Lung (tissue), 16 donors: Measurements from ENCODE around the gene LSM2. TPM values are rescaled to one million over a fixed set of nuclear protein-coding genes. Genes with fewer than 3 reads are reported as not detected.
A peak's percentile ranks its signal among the peaks of the same experiment; 100 is the strongest.
"Not testable (repeated sequence)": the region's sequence is repeated elsewhere in the genome, so short reads cannot be mapped to it uniquely, and the experiment has no call there.

Experiments used
- ATAC-seq: fragments of 200-7000 bp; cut with Tn5 transposase; one replicate; pipeline ENCODE4 v1.9.1; 2020; ENCODE audit warnings: moderate number of reproducible peaks; ENCODE audit not compliant: insufficient read depth, low FRiP score
- DNase-seq, 3 donors: peaks; one replicate each; pipeline ENCODE4 v3.0.0-alpha.2; 2013 to 2017
- H3K27ac ChIP-seq, 2 donors: one replicate each; pipeline ENCODE4 v1.5.1; 2013; ENCODE audit warnings: mild to moderate bottlenecking in 2 of 2, moderate library complexity in 2 of 2, control low read depth in 1 of 2, inconsistent platforms in 1 of 2, low read depth in 1 of 2, low read length in 1 of 2
- H3K27me3 ChIP-seq, 3 donors: one replicate each; pipeline ENCODE4 v1.5.1; 2013; ENCODE audit warnings: low read length in 2 of 3; ENCODE audit not compliant: control insufficient read depth in 3 of 3, insufficient read depth in 3 of 3
- H3K36me3 ChIP-seq, 4 donors: one replicate each; pipeline ENCODE4 v1.5.1; 2013; ENCODE audit warnings: low read length in 4 of 4, mild to moderate bottlenecking in 1 of 4, moderate library complexity in 1 of 4; ENCODE audit not compliant: control insufficient read depth in 4 of 4, insufficient read depth in 4 of 4
- H3K4me1 ChIP-seq, 5 donors: one replicate each; pipeline ENCODE4 v1.5.1; 2013; ENCODE audit warnings: low read length in 5 of 5, mild to moderate bottlenecking in 2 of 5, moderate library complexity in 1 of 5; ENCODE audit not compliant: control insufficient read depth in 5 of 5, insufficient read depth in 5 of 5
- H3K4me3 ChIP-seq: one replicate; pipeline ENCODE4 v1.5.1; 2013; ENCODE audit warnings: mild to moderate bottlenecking, control low read depth, moderate library complexity
- H3K9ac ChIP-seq, 2 donors: one replicate each; pipeline ENCODE4 v1.5.1; 2013; ENCODE audit warnings: low read length in 2 of 2, control low read depth in 1 of 2; ENCODE audit not compliant: insufficient read depth in 1 of 2
- H3K9me3 ChIP-seq, 4 donors: one replicate each; pipeline ENCODE4 v1.5.1; 2013; ENCODE audit warnings: low read length in 3 of 4, mild to moderate bottlenecking in 1 of 4, moderate library complexity in 1 of 4; ENCODE audit not compliant: control insufficient read depth in 4 of 4, insufficient read depth in 3 of 4
- WGBS, 2 donors: extraction: QIAGEN DNeasy Blood & Tissue Kit; methylation state at CpG; one replicate each; pipeline ENCODE4 v1.1.7; 2013; 5-methylcytosine and 5-hydroxymethylcytosine counted together
- long read RNA-seq, 5 donors: transcript quantifications; one replicate each; lab custom pipeline, GENCODE V29; 2026
- polyA plus RNA-seq, 2 donors: library from polyadenylated mRNA; stranded (reverse); fragments of 200-250 nt; gene quantifications; one replicate each; pipeline ENCODE4 v1.2.1, GENCODE V29; 2013
- total RNA-seq, 2 donors: library from RNA; depleted of rRNA in 1 of 2; stranded (reverse); fragments of >200 nt in 1 of 2; gene quantifications; one replicate each; pipeline ENCODE4 v1.2.1, GENCODE V29; 2014 to 2021
- TF ChIP-seq, protein P1 (sequence below): IDR thresholded peaks from 2 replicates; pipeline ENCODE4 v1.5.1; 2012; ENCODE audit warnings: mild to moderate bottlenecking; ENCODE audit errors: control extremely low read depth, extremely low read depth
- donor health status: control.
- donor health status: control.
- donor health status: Bipolar disorder and iron deficiency.
- donor health status: healthy.
- donor health status: DM: yes; HTN: yes; CAD: no.

The LSM2 gene
- total RNA-seq (10 to 100 TPM; 22.0 to 39.4 TPM), polyA plus RNA-seq (10 to 100 TPM; 52.0 to 66.7 TPM)
- long read RNA-seq, donor 1, transcript LSM2-208 (5 exons, 876 nt), result major isoform, 49 of 51 reads
- long read RNA-seq, donor 1, partial matches to known transcripts, result 0 of 51 reads
- long read RNA-seq, donor 1, other reads (novel, unspliced or antisense), result 0 of 51 reads
- long read RNA-seq, donor 2, transcript LSM2-208 (5 exons, 876 nt), result major isoform, 22 of 33 reads
- long read RNA-seq, donor 2, partial matches to known transcripts, result 9 of 33 reads
- long read RNA-seq, donor 2, other reads (novel, unspliced or antisense), result 0 of 33 reads
- long read RNA-seq, donor 3, transcript LSM2-208 (5 exons, 876 nt), result major isoform, 22 of 30 reads
- long read RNA-seq, donor 3, partial matches to known transcripts, result 6 of 30 reads
- long read RNA-seq, donor 3, other reads (novel, unspliced or antisense), result 0 of 30 reads
- long read RNA-seq, donor 4, transcript LSM2-208 (5 exons, 876 nt), result major isoform, 39 of 59 reads
- long read RNA-seq, donor 4, partial matches to known transcripts, result 16 of 59 reads
- long read RNA-seq, donor 4, other reads (novel, unspliced or antisense), result 0 of 59 reads
- long read RNA-seq, donor 5, transcript LSM2-208 (5 exons, 876 nt), result major isoform, 56 of 79 reads
- long read RNA-seq, donor 5, partial matches to known transcripts, result 21 of 79 reads
- long read RNA-seq, donor 5, other reads (novel, unspliced or antisense), result 0 of 79 reads

GRCh38 chr6:31806470-31807272 lies at the start of gene LSM2:
Gene LSM2, minus strand, starts transcription at chr6:31806966. Its CDS starts 209 bp downstream, at chr6:31806757.
- no peaks in the 10 kb centered on the region for H3K9me3 ChIP-seq
- no peaks in the 10 kb centered on the region for H3K27me3 ChIP-seq
- DNase-seq (peak; percentile 99), ATAC-seq (peak; percentile 97)
- peaks cover 0 to 3% (median 0%) of the 10 kb centered on the region in 4 donors for H3K36me3 ChIP-seq
- WGBS, 2 donors, result 0% methylated on average over 43 to 51 of the region's 51 CpGs
- peak within 1 kb of the TSS; percentile 55 for H3K4me3 ChIP-seq
- peak within 1 kb of the TSS; percentile 81 to 91 for H3K27ac ChIP-seq
- peaks cover 4 to 14% (median 5%) of the 10 kb centered on the region in 5 donors for H3K4me1 ChIP-seq
- peak within 1 kb of the TSS; percentile 92 to 95 for H3K9ac ChIP-seq
- TF ChIP-seq, protein P1, sequence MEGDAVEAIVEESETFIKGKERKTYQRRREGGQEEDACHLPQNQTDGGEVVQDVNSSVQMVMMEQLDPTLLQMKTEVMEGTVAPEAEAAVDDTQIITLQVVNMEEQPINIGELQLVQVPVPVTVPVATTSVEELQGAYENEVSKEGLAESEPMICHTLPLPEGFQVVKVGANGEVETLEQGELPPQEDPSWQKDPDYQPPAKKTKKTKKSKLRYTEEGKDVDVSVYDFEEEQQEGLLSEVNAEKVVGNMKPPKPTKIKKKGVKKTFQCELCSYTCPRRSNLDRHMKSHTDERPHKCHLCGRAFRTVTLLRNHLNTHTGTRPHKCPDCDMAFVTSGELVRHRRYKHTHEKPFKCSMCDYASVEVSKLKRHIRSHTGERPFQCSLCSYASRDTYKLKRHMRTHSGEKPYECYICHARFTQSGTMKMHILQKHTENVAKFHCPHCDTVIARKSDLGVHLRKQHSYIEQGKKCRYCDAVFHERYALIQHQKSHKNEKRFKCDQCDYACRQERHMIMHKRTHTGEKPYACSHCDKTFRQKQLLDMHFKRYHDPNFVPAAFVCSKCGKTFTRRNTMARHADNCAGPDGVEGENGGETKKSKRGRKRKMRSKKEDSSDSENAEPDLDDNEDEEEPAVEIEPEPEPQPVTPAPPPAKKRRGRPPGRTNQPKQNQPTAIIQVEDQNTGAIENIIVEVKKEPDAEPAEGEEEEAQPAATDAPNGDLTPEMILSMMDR, result no peak

DNA sequence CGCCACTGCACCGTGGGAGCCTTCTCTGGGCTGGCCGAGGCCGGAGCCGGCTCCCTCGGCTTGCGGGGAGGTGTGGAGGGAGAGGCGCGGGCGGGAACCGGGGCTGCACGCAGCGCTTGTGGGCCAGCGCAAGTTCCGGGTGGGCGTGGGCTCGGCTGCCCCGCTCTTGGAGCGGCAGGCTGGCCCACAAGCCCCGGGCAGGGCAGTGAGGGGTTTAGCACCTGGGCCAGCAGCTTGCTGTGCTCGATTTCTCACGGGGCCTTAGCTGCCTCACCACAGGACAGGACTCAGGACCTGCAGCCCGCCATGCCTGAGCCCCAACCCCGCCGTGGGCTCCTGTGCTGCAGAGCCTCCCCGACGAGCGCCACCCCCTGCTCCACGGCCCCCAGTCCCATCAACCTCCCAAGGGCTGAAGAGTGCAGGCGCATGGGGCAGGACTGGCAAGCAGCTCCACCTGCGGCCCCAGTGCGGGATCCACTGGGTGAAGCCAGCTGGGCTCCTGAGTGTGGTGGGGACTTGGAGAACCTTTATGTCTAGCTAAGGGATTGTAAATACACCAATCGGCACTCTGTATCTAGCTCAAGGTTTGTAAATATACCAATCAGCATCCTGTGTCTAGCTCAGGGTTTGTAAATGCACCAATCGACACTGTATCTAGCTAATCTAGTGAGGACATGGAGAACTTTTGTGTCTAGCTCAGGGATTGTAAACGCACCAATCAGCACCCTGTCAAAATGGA lies 45.4 kb upstream of the LSM2 start:
- not testable (repeated sequence) for H3K27me3 ChIP-seq, H3K9me3 ChIP-seq, H3K36me3 ChIP-seq, ATAC-seq, H3K27ac ChIP-seq, DNase-seq, H3K9ac ChIP-seq, H3K4me3 ChIP-seq, H3K4me1 ChIP-seq
- 91% methylated on average over 35 of the region's 35 CpGs for WGBS, 2 donors

DNA sequence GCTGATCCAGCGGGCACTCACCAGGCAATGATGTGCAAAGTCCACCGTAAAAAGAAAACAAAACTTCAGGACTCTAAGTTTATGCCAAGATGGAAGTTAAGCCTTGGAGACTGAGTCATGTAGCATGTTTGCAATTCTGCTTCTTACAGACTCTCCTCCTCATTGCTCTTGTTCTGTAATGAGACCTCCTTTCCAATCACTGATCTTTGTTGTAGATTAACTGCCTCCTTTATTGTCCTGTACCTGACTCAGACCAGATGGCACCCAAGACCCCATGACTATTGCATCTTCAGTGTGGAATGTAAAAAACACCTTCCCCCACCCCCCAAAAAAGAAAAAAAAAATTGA lies 44.7 kb upstream of the LSM2 start:
- ATAC-seq (no peak), DNase-seq (no peak)
- Histone ChIP-seq H3K4me3 (no peak overlapping the region), H3K27me3 (no peaks in the 10 kb centered on the region), H3K9ac (no peak overlapping the region), H3K4me1 (no peaks in the 10 kb centered on the region), H3K27ac (no peak overlapping the region), H3K36me3 (no peaks in the 10 kb centered on the region), H3K9me3 (no peaks in the 10 kb centered on the region)
- 91% methylated on average over 2 of the region's 2 CpGs for WGBS, 2 donors
- TF ChIP-seq, protein P1, result no peak
